Measurements from ENCODE around the gene ACADS. TPM values are rescaled to one million over a fixed set of nuclear protein-coding genes. Genes with fewer than 3 reads are reported as not detected.

Gene ACADS, protein sequence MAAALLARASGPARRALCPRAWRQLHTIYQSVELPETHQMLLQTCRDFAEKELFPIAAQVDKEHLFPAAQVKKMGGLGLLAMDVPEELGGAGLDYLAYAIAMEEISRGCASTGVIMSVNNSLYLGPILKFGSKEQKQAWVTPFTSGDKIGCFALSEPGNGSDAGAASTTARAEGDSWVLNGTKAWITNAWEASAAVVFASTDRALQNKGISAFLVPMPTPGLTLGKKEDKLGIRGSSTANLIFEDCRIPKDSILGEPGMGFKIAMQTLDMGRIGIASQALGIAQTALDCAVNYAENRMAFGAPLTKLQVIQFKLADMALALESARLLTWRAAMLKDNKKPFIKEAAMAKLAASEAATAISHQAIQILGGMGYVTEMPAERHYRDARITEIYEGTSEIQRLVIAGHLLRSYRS
- 14.1 TPM for total RNA-seq

DNA sequence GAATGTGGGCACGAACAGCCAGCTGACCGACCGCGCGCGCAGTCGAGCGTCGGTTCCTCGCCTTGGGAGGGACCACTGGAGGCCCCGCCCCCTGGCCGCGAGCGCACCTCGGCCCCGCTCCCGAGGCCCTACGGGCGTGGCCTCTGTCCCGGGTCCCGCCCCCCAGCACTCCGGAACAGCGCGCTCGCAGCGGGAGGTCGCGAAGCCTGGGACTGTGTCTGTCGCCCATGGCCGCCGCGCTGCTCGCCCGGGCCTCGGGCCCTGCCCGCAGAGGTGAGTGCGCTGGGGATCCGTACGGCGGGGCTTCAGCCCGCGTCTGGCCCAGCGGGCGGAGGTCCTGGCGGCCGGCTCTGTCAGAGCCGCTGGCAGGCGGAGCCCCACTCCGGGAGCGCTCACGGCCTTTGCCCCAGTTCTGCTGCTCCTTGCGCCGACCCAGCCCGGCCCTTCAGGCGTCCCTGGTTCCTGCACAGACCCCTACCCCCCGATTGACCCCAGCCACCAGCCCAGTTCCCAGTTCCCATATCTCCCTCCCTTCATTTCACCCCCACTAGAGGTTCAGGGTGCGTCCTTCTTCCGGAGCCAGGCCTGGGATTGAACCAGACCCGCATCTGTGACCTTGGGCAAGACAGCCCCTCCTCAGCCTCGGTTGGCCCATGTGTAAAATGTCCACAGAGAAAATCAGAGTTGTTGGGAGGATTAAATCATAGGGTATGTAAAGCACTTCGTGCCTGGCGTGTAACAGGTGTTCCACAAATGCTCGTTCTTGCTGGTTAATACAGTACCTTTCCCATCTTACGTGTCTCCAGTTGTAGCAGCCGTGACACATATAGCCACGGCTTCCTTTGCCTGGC, at the start of gene ACADS:
Gene ACADS (plus strand): TSS at position 168 of the 851 bp plus-strand sequence. CDS start 60 bp downstream, at position 228.
- peaks cover 21 to 25% (median 24%) of the 10 kb centered on the region in 3 donors for H3K4me1 ChIP-seq (ENCODE audit: control insufficient read depth in 3 of 3, insufficient read depth in 3 of 3, low read length in 3 of 3)
- no peaks in the 10 kb centered on the region for H3K9me3 ChIP-seq (ENCODE audit: control insufficient read depth in 3 of 3, low read length in 3 of 3)
- H3K36me3 ChIP-seq (ENCODE audit: control insufficient read depth in 3 of 3, insufficient read depth in 3 of 3, low read length in 3 of 3) = peaks cover 33 to 48% (median 47%) of the 10 kb centered on the region in 3 donors
- peak within 1 kb of the TSS; percentile 72 to 86 (median 74) for H3K4me3 ChIP-seq (ENCODE audit: low read length in 3 of 3)
- H3K27ac ChIP-seq (ENCODE audit: low read depth, low read length) = peak within 1 kb of the TSS; percentile 76
- H3K9ac ChIP-seq (ENCODE audit: low read depth in 1 of 3, low read length in 3 of 3) = peak within 1 kb of the TSS; percentile 75 to 90 (median 89)
- H3K27me3 ChIP-seq (ENCODE audit: control insufficient read depth in 3 of 3, insufficient read depth in 3 of 3, low read length in 3 of 3) = no peaks in the 10 kb centered on the region

DNA sequence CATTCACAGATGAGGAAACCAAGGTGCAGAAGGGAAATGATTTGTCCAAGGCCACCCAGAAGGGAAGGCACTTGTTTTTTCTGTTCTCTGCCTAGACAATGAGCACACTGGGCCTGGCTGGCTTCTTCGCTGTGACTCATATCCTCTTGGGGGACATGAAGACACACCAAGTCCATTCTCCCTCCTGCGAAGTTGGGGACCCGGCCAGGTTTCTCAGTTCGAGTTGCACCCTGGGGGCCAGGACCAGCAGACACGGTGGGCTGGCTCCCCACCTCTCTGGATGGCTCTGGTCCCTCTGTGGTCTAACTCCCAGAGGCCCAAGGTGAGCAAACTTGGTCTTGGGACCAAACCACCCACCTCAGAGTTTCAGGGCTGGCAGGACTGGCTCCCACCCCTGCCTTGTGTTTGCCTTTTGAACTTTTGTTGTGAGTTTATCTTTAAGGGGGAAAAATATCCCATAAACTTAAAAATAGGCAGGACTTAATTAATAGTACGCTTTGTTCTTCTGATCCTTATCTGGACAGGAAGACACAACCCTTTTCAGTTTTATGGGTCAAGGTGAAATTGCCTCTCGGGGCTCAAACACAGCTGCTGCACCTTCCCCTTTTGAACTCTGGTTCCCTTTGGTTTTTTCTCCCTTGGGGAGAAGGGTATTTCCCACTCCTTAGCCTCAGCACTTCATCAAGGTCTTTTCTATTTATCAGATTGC, 47.7 kb upstream of the ACADS start:
- Histone ChIP-seq H3K9ac (ENCODE audit: low read depth in 1 of 3, low read length in 3 of 3) (no peak overlapping the region), H3K27me3 (ENCODE audit: control insufficient read depth in 3 of 3, insufficient read depth in 3 of 3, low read length in 3 of 3) (no peaks in the 10 kb centered on the region), H3K9me3 (ENCODE audit: control insufficient read depth in 3 of 3, low read length in 3 of 3) (no peaks in the 10 kb centered on the region), H3K27ac (ENCODE audit: low read depth, low read length) (peak overlapping the region; percentile 37), H3K4me1 (ENCODE audit: control insufficient read depth in 3 of 3, insufficient read depth in 3 of 3, low read length in 3 of 3) (no peaks in the 10 kb centered on the region), H3K36me3 (ENCODE audit: control insufficient read depth in 3 of 3, insufficient read depth in 3 of 3, low read length in 3 of 3) (no peaks in the 10 kb centered on the region), H3K4me3 (ENCODE audit: low read length in 3 of 3) (no peak overlapping the region)

DNA sequence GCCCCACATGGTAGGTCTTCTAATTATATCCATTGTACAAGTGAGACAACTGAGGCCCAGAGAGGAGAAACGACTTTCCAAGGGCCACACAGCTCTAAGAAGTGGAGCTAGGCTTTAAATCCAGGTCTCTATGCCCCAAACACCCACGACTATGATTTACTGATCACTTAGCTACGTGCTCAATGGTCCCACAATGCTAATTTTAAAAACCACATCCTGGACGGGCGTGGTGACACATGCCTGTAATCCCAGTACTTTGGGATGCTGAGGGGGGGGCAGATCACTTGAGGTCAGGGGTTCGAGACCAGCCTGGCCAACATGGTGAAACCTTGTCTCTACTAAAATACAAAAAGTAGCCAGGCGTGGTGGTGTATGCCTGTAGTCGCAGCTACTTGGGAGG, 47.1 kb upstream of the ACADS start:
- Histone ChIP-seq H3K4me1 (ENCODE audit: control insufficient read depth in 3 of 3, insufficient read depth in 3 of 3, low read length in 3 of 3) (no peaks in the 10 kb centered on the region), H3K4me3 (ENCODE audit: low read length in 3 of 3) (no peak overlapping the region), H3K27ac (ENCODE audit: low read depth, low read length) (no peak overlapping the region)

DNA sequence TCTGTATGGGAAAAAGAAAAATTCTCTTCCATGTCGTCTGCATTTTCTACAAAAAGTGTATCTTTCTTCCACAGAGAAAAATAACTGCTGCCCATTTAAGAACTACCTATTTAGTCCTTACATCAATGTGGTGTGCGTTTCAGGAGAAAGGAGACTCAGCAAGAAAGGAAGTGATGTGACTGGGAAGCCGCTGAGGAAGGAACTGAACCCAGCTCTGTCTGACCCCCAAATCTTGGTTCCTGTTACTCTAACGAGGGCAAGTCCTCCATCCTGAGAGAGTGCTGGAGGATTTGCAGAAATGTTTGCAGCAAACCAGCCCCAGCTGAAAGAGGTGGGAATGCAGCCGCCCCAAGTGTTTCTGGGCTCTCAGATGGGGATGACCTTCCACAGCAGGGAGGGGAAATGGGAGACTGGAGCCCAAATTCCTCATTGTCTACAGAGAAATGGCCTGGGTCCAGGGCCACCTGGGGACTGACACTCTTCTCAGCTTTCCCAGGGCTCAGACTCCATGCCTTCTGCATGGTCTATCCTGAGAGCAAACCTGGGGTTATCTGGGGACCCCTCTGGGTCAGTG, 45.4 kb upstream of the ACADS start:
- no peak overlapping the region for H3K27ac ChIP-seq (ENCODE audit: low read depth, low read length)
- H3K4me3 ChIP-seq (ENCODE audit: low read length in 3 of 3) = no peak overlapping the region
- H3K4me1 ChIP-seq (ENCODE audit: control insufficient read depth in 3 of 3, insufficient read depth in 3 of 3, low read length in 3 of 3) = no peaks in the 10 kb centered on the region
- no peak overlapping the region for H3K9ac ChIP-seq (ENCODE audit: low read depth in 1 of 3, low read length in 3 of 3)
- H3K36me3 ChIP-seq (ENCODE audit: control insufficient read depth in 3 of 3, insufficient read depth in 3 of 3, low read length in 3 of 3) = no peaks in the 10 kb centered on the region
- H3K27me3 ChIP-seq (ENCODE audit: control insufficient read depth in 3 of 3, insufficient read depth in 3 of 3, low read length in 3 of 3) = no peaks in the 10 kb centered on the region
- no peaks in the 10 kb centered on the region for H3K9me3 ChIP-seq (ENCODE audit: control insufficient read depth in 3 of 3, low read length in 3 of 3)

More for the DNA sequence above, 47.1 kb upstream of the ACADS start:
- Histone ChIP-seq H3K27me3 (ENCODE audit: control insufficient read depth in 3 of 3, insufficient read depth in 3 of 3, low read length in 3 of 3) (no peaks in the 10 kb centered on the region), H3K9ac (ENCODE audit: low read depth in 1 of 3, low read length in 3 of 3) (no peak overlapping the region), H3K36me3 (ENCODE audit: control insufficient read depth in 3 of 3, insufficient read depth in 3 of 3, low read length in 3 of 3) (no peaks in the 10 kb centered on the region), H3K9me3 (ENCODE audit: control insufficient read depth in 3 of 3, low read length in 3 of 3) (no peaks in the 10 kb centered on the region)

DNA sequence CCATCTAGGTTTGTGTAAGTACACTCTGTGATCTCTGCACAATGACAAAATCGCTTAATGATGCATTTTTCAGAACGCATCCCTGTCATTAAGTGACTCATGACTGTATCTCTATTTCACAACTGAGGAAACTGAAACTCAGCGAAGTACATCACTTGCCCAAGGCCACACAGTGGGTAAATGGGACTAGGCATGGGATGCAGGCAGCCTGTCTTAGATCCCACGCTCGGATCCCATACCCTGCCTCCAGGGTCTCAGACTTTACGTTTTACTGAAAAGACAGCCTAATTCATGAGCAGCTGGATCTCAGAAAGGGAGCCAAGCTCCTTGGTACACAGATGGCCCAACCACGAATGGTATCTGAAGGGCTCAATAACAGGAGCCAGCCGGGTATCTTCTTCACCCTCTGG, 41.1 kb upstream of the ACADS start:
- H3K27ac ChIP-seq (ENCODE audit: low read depth, low read length) = no peak overlapping the region
- H3K36me3 ChIP-seq (ENCODE audit: control insufficient read depth in 3 of 3, insufficient read depth in 3 of 3, low read length in 3 of 3) = no peaks in the 10 kb centered on the region
- H3K9ac ChIP-seq (ENCODE audit: low read depth in 1 of 3, low read length in 3 of 3) = no peak overlapping the region
- H3K9me3 ChIP-seq (ENCODE audit: control insufficient read depth in 3 of 3, low read length in 3 of 3) = no peaks in the 10 kb centered on the region
- H3K27me3 ChIP-seq (ENCODE audit: control insufficient read depth in 3 of 3, insufficient read depth in 3 of 3, low read length in 3 of 3) = no peaks in the 10 kb centered on the region
- peaks cover 22% of the 10 kb centered on the region in 3 donors for H3K4me1 ChIP-seq (ENCODE audit: control insufficient read depth in 3 of 3, insufficient read depth in 3 of 3, low read length in 3 of 3)
- no peak overlapping the region for H3K4me3 ChIP-seq (ENCODE audit: low read length in 3 of 3)

DNA sequence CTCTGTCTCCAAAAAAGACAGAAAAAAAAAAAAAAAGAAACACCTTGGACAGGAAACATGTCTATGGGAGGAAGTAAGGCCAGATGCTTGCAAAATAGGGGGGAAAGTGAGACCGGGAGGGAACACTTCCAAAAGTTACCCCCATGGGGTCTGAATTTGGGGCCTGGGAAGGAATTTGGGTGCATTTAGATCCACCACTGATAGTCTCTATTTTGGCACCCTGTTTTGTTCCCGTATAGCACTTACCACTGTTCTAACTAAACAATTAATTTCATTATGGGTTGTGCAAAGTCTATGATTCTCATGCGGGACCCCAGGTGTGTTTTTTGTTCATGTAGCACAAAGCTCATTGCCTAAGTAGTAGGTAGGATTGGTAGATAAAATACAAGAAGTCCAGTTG, 40.1 kb upstream of the ACADS start:
- Histone ChIP-seq H3K9ac (ENCODE audit: low read depth in 1 of 3, low read length in 3 of 3) (peak overlapping the region in 1 of 3 donors; percentile 75), H3K27me3 (ENCODE audit: control insufficient read depth in 3 of 3, insufficient read depth in 3 of 3, low read length in 3 of 3) (no peaks in the 10 kb centered on the region), H3K9me3 (ENCODE audit: control insufficient read depth in 3 of 3, low read length in 3 of 3) (no peaks in the 10 kb centered on the region), H3K4me3 (ENCODE audit: low read length in 3 of 3) (peak overlapping the region in 1 of 3 donors; percentile 90), H3K36me3 (ENCODE audit: control insufficient read depth in 3 of 3, insufficient read depth in 3 of 3, low read length in 3 of 3) (no peaks in the 10 kb centered on the region), H3K4me1 (ENCODE audit: control insufficient read depth in 3 of 3, insufficient read depth in 3 of 3, low read length in 3 of 3) (peaks cover 28 to 32% (median 30%) of the 10 kb centered on the region in 3 donors), H3K27ac (ENCODE audit: low read depth, low read length) (no peak overlapping the region)

DNA sequence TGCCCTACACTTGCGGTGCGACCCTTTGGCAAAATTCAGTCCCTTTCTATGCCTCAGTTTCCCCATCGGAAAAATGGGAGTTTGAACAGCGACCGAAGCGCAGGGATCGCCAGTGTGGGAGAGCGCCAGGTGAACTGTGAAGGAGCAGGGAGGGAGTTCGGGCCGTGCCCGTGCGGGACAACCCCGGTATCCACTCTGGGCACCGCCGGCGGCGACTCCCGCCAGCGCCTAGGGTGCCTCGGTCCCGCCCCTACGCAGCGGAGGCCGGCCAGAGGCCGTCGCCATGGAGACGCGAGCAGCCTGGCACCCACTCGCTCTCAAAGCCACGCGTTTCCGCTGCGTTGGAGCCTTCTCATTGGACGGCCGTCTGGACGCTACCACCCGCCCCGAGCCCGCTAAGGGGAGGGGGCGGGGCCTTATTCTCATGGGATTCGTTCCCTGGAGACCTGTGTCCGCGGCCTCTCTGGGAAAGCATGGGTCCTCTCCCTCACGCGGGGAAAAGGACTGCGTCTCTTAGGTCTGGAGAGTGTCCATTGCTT, 39.4 kb upstream of the ACADS start:
- Histone ChIP-seq H3K27me3 (ENCODE audit: control insufficient read depth in 3 of 3, insufficient read depth in 3 of 3, low read length in 3 of 3) (no peaks in the 10 kb centered on the region), H3K36me3 (ENCODE audit: control insufficient read depth in 3 of 3, insufficient read depth in 3 of 3, low read length in 3 of 3) (no peaks in the 10 kb centered on the region), H3K4me1 (ENCODE audit: control insufficient read depth in 3 of 3, insufficient read depth in 3 of 3, low read length in 3 of 3) (peaks cover 35 to 39% (median 37%) of the 10 kb centered on the region in 3 donors), H3K9me3 (ENCODE audit: control insufficient read depth in 3 of 3, low read length in 3 of 3) (no peaks in the 10 kb centered on the region), H3K27ac (ENCODE audit: low read depth, low read length) (peak overlapping the region; percentile 88), H3K9ac (ENCODE audit: low read depth in 1 of 3, low read length in 3 of 3) (peak overlapping the region; percentile 67 to 93 (median 75)), H3K4me3 (ENCODE audit: low read length in 3 of 3) (peak overlapping the region; percentile 88 to 90 (median 90))

DNA sequence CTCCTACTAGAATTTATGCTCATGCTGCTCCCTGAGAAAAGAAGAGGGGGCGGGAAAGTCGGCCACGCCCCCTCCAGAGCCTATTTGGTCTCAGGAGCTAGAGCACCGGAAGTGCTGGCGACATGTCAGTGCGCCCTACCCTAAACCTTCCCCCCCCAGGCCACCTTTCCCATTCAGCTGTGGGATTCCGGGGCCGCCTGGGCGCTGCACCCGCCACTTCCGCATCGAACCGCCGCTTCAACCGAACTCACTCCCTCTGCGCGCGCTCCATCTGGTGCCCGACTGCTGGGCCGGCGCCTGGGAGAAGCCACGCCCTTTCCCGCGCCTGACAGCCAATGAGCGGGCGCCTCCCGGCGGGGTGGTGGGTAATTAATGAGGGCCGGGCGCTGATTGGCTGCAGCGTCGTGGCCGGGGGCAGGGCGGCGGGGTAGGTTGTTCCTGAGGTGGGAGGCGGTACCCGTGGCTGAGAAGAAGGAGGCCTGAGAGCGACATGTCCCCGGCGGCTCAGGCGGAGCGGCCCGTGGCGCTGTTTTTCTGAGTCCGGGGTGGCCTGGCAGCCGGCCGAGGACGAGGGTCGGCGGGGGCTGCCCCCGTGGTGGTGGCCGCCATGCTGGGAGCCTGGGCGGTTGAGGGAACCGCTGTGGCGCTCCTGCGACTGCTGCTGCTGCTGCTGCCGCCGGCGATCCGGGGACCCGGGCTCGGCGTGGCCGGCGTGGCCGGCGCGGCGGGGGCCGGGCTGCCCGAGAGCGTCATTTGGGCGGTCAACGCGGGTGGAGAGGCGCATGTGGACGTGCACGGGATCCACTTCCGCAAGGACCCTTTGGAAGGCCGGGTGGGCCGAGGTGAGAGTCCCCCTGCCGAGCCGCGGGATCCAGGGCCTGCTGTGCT, 38.7 kb upstream of the ACADS start, which contains the start of gene MLEC:
Gene MLEC (plus strand): TSS at position 460 of the 888 bp plus-strand sequence. CDS start 148 bp downstream, at position 608.
- H3K4me1 ChIP-seq (ENCODE audit: control insufficient read depth in 3 of 3, insufficient read depth in 3 of 3, low read length in 3 of 3) = peaks cover 40 to 41% (median 41%) of the 10 kb centered on the region in 3 donors
- no peaks in the 10 kb centered on the region for H3K9me3 ChIP-seq (ENCODE audit: control insufficient read depth in 3 of 3, low read length in 3 of 3)
- H3K36me3 ChIP-seq (ENCODE audit: control insufficient read depth in 3 of 3, insufficient read depth in 3 of 3, low read length in 3 of 3) = no peaks in the 10 kb centered on the region
- peak within 1 kb of the TSS; percentile 88 to 90 (median 90) for H3K4me3 ChIP-seq (ENCODE audit: low read length in 3 of 3)
- H3K27ac ChIP-seq (ENCODE audit: low read depth, low read length) = peak within 1 kb of the TSS; percentile 88
- no peaks in the 10 kb centered on the region for H3K27me3 ChIP-seq (ENCODE audit: control insufficient read depth in 3 of 3, insufficient read depth in 3 of 3, low read length in 3 of 3)
- H3K9ac ChIP-seq (ENCODE audit: low read depth in 1 of 3, low read length in 3 of 3) = peak within 1 kb of the TSS; percentile 83 to 93 (median 90)

Measured in skeletal muscle tissue (tissue), 4 donors.